ENCODE data around the gene ZNF764.
A peak's percentile ranks its signal among the peaks of the same experiment; 100 is the strongest.

ZNF764 gene

GRCh38 chr16:30533748-30534367 is 24.3 kb downstream of the ZNF764 start:
- Histone ChIP-seq H3K79me1 (replicated peaks; ENCODE audit: low read length, poor library complexity, severe bottlenecking) (peaks cover 18% of the 10 kb centered on the region), H2AK5ac (ENCODE audit: low read length, severe bottlenecking) (no peak overlapping the region), H3K4ac (ENCODE audit: low read depth in 1 of 2, low read length in 2 of 2) (peak overlapping the region; percentile 35 to 93), H4K8ac (ENCODE audit: low read length) (peak overlapping the region; percentile 100), H2BK12ac (ENCODE audit: low read length in 2 of 2) (no peak overlapping the region), H2BK5ac (ENCODE audit: low read depth, low read length, poor library complexity, severe bottlenecking) (no peak overlapping the region), H3K14ac (ENCODE audit: low read length in 2 of 2) (no peak overlapping the region), H2BK120ac (ENCODE audit: low read depth, low read length) (peak overlapping the region; percentile 77), H3K4me1 (ENCODE audit: control insufficient read depth, insufficient read depth, low read depth, low read length) (peaks cover 18% of the 10 kb centered on the region), H3K4me3 (ENCODE audit: insufficient read depth in 1 of 2, low read depth in 1 of 2, low read length in 2 of 2) (peak overlapping the region; percentile 55 to 89), H3K9ac (ENCODE audit: low read length) (peak overlapping the region; percentile 97), H2BK15ac (ENCODE audit: low read depth, poor library complexity, severe bottlenecking) (no peak overlapping the region), H3K27me3 (ENCODE audit: control insufficient read depth in 1 of 2, insufficient read depth in 1 of 2, low read length in 2 of 2) (no peaks in the 10 kb centered on the region), H3K9me3 (ENCODE audit: control insufficient read depth, low read length) (no peaks in the 10 kb centered on the region), H3K23ac (ENCODE audit: low read length in 2 of 2) (no peak overlapping the region), H4K91ac (ENCODE audit: low read length) (peak overlapping the region; percentile 97), H2AFZ (ENCODE audit: low read depth, low read length) (peak overlapping the region; percentile 79), H3K36me3 (ENCODE audit: control insufficient read depth in 1 of 2, insufficient read depth in 2 of 2, low read depth in 1 of 2, low read length in 2 of 2) (peaks cover 12 to 25% of the 10 kb centered on the region in 2 experiments), H3K27ac (ENCODE audit: low read length, poor library complexity, severe bottlenecking) (no peak overlapping the region), H3K4me2 (ENCODE audit: low read length, poor library complexity, severe bottlenecking) (peak overlapping the region; percentile 61), H3K18ac (ENCODE audit: low read depth in 1 of 2, low read length in 2 of 2) (peak overlapping the region; percentile 89 to 98)
- no peak for DNase-seq
- 48% methylated on average over 29 of the region's 29 CpGs for WGBS

DNA sequence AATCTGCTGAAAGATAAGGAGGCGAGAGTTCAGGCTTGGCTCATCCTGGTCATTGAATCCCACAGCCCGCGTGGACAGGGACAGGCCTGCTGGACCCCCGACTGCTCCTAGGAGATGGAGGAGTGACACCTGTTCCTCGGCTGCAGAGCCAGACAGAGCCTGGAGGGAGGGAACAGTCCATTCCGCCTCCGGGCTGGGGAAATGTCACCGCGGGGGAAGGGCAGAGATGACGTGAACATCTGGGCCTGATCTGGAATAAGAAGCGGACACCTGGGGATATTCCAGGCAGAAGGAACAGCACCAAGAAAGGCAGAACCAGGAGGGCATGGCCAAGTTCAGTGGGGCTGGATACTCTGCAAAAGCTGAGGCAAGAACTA is 25.0 kb downstream of the ZNF764 start:
- Histone ChIP-seq H3K4me2 (ENCODE audit: low read length, poor library complexity, severe bottlenecking) (no peak overlapping the region), H3K18ac (ENCODE audit: low read depth in 1 of 2, low read length in 2 of 2) (no peak overlapping the region), H4K91ac (ENCODE audit: low read length) (no peak overlapping the region), H2AFZ (ENCODE audit: low read depth, low read length) (no peak overlapping the region), H3K79me1 (replicated peaks; ENCODE audit: low read length, poor library complexity, severe bottlenecking) (peaks cover 20% of the 10 kb centered on the region), H4K8ac (ENCODE audit: low read length) (peak overlapping the region; percentile 51), H3K4me3 (ENCODE audit: insufficient read depth in 1 of 2, low read depth in 1 of 2, low read length in 2 of 2) (no peak overlapping the region), H2BK12ac (ENCODE audit: low read length in 2 of 2) (no peak overlapping the region), H3K27ac (ENCODE audit: low read length, poor library complexity, severe bottlenecking) (no peak overlapping the region), H3K36me3 (ENCODE audit: control insufficient read depth in 1 of 2, insufficient read depth in 2 of 2, low read depth in 1 of 2, low read length in 2 of 2) (peaks cover 12 to 25% of the 10 kb centered on the region in 2 experiments), H3K4ac (ENCODE audit: low read depth in 1 of 2, low read length in 2 of 2) (no peak overlapping the region), H3K9me3 (ENCODE audit: control insufficient read depth, low read length) (no peaks in the 10 kb centered on the region), H3K27me3 (ENCODE audit: control insufficient read depth in 1 of 2, insufficient read depth in 1 of 2, low read length in 2 of 2) (no peaks in the 10 kb centered on the region), H2BK120ac (ENCODE audit: low read depth, low read length) (no peak overlapping the region), H3K23ac (ENCODE audit: low read length in 2 of 2) (no peak overlapping the region), H2BK15ac (ENCODE audit: low read depth, poor library complexity, severe bottlenecking) (no peak overlapping the region), H3K14ac (ENCODE audit: low read length in 2 of 2) (no peak overlapping the region), H2BK5ac (ENCODE audit: low read depth, low read length, poor library complexity, severe bottlenecking) (no peak overlapping the region), H3K4me1 (ENCODE audit: control insufficient read depth, insufficient read depth, low read depth, low read length) (peaks cover 18% of the 10 kb centered on the region), H2AK5ac (ENCODE audit: low read length, severe bottlenecking) (no peak overlapping the region), H3K9ac (ENCODE audit: low read length) (no peak overlapping the region)
- DNase-seq, result no peak
- WGBS, result 89% methylated on average over 11 of the region's 11 CpGs

DNA sequence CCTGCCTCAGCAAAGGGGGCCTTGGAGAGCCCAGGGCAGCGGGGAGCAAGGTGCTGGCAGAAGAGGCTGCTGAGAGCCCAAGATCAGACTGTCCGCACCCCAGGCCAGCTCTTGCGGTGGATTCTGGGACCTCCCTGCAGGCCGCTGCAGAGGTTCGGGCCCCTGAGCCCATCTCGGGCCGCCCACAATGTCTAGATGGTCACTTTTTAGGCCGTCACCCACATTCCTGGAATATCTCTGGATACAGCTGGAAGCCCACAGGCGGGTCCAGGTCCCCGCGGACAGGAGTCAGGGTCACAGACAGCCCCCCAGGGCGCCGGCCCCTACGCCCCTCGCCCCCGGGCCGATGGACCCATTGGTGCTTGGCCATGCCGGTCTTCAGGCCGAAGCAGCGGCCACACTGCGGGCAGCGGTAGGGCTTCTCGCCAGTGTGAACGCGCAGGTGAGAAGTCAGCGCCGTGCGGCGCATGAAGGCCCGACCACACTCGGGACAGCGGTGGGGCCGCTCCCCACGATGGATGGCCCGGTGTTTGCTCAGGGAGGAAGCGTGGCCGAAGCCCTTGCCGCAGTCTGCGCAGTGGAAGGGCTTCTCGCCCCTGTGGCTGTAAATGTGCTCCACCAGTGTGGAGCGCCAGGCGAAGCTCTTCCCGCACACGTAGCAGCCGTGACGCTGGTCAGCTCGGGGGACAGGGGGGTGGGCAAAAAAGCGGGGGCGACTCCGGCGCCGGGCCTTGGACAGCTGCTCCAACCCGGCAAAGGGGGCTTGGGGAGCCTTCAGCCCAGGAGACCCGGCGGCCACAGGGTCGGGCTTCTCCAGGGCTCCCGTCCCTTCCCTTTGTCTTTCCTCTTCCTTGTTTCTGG is 25.7 kb downstream of the ZNF764 start:
- Histone ChIP-seq H4K91ac (ENCODE audit: low read length) (no peak overlapping the region), H2AFZ (ENCODE audit: low read depth, low read length) (no peak overlapping the region), H3K4me3 (ENCODE audit: insufficient read depth in 1 of 2, low read depth in 1 of 2, low read length in 2 of 2) (no peak overlapping the region), H4K8ac (ENCODE audit: low read length) (no peak overlapping the region), H3K9ac (ENCODE audit: low read length) (no peak overlapping the region), H3K9me3 (ENCODE audit: control insufficient read depth, low read length) (no peaks in the 10 kb centered on the region), H3K14ac (ENCODE audit: low read length in 2 of 2) (no peak overlapping the region), H3K4me2 (ENCODE audit: low read length, poor library complexity, severe bottlenecking) (no peak overlapping the region), H3K27me3 (ENCODE audit: control insufficient read depth in 1 of 2, insufficient read depth in 1 of 2, low read length in 2 of 2) (no peaks in the 10 kb centered on the region), H2BK120ac (ENCODE audit: low read depth, low read length) (no peak overlapping the region), H3K18ac (ENCODE audit: low read depth in 1 of 2, low read length in 2 of 2) (no peak overlapping the region), H3K36me3 (ENCODE audit: control insufficient read depth in 1 of 2, insufficient read depth in 2 of 2, low read depth in 1 of 2, low read length in 2 of 2) (peaks cover 12 to 25% of the 10 kb centered on the region in 2 experiments), H3K4me1 (ENCODE audit: control insufficient read depth, insufficient read depth, low read depth, low read length) (peaks cover 20% of the 10 kb centered on the region), H3K27ac (ENCODE audit: low read length, poor library complexity, severe bottlenecking) (no peak overlapping the region), H2BK12ac (ENCODE audit: low read length in 2 of 2) (no peak overlapping the region), H2AK5ac (ENCODE audit: low read length, severe bottlenecking) (no peak overlapping the region), H3K79me1 (replicated peaks; ENCODE audit: low read length, poor library complexity, severe bottlenecking) (peaks cover 20% of the 10 kb centered on the region), H2BK15ac (ENCODE audit: low read depth, poor library complexity, severe bottlenecking) (no peak overlapping the region), H3K23ac (ENCODE audit: low read length in 2 of 2) (no peak overlapping the region), H2BK5ac (ENCODE audit: low read depth, low read length, poor library complexity, severe bottlenecking) (no peak overlapping the region), H3K4ac (ENCODE audit: low read depth in 1 of 2, low read length in 2 of 2) (no peak overlapping the region)
- 96% methylated on average over 57 of the region's 57 CpGs for WGBS
- DNase-seq, result no peak

All from mesenchymal stem cell (in vitro differentiated cells and primary cell).